ENCODE measurements around the gene MYL12A.
A peak's percentile ranks its signal among the peaks of the same experiment; 100 is the strongest.

Gene MYL12A

DNA sequence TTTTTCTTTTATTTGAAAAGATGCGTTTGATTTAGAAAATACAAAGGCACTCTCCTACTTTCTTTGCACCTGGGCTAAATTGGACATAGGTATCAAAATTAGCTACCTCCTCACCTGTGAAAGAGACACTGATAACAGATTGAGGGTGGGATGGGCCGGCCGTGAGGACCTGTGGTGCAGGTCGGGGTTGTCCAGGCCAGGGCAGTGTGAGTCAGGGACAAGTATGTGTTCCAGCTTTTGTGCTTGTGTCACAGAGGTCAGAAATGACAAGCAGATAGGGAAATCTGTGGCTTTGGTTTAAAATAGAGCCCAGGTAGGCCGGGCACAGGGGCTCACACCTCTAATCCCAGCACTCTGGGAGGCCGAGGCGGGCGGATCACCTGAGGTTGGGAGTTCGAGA lies 36.9 kb downstream of the MYL12A start:
- no peak for DNase-seq

DNA sequence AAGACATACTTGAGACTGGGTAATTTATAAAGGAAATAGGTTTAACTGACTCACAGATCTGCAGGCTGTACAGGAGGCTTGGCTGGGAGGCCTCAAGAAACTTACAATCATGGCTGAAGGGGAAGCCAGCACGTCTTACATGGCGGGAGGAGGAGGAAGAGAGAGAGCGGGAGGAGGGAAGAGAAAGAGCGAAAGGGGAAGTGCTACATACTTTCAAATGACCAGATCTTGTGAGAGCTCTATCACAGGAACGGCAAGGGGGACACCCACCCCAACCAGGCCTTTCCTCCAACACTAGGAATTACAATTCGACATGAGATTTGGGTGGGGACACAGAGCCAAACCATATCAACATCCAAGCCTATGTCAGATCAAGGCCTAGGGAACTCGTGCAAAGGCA lies 38.6 kb downstream of the MYL12A start:
- no peak for DNase-seq

DNA sequence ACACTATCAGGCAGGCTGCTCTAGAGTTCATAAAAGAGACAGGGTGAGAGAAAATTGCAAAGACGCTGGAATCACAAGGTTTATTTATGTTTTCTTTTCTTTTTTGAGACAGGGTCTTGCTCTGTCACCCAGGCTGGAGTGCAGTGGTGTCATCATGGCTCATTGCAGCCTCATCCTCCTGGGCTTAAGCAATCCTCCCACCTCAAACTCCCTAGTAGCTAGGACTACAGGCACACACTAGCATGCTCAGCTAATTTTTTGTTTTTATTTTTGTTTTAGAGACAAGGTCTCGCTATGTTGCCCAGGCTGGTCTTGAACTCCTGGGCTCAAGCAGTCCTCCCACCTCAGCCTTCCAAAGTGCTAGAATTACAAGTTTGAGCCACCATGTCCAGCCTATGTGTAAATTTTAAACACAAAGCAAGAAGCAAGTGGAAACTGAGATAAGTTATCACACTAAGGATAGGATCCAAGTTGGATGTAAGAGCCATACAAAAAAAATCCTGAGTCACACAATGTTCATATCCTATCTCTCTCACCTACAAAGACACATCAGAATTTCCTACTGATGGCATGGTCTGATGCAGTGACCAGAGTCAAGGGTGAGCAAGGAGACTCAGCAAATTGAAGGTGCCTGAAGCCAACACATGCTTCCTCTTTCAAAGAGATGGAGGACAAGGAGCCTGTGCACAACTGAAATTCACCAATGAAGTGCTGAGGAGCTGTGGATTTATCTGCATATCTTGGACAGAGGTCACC lies 45.8 kb downstream of the MYL12A start:
- no peak for DNase-seq

DNA sequence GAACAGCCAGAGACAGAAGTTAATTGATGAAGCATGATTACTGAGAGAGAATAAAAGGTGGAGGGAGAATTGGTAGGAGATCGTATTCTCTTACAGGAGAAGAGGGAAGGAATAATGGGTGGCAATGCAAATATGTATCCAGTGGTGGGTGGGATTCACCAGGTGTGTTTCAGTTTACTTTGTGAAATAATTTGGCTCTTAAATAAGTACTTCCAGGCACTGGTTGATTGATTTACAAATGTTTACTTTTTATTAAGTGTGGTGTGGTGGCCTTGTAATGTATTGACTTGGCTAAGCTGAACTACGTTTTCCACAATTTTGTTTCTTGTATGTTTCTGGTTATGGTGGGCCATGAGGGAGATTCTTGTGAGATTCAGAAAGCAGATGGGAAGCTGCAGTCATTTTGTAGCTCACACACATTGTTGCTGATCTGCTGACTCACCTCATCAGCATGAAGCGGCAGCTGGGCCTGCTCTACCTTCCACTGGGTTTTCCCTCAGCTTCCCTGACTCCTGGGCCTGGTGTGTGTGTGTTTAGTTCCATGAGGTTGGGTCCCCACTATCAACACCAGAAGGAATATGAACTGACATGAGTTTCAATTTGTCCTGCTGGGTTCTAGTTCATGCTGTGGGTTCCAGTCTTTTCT lies 47.0 kb downstream of the MYL12A start:
- DNase-seq: no peak

DNA sequence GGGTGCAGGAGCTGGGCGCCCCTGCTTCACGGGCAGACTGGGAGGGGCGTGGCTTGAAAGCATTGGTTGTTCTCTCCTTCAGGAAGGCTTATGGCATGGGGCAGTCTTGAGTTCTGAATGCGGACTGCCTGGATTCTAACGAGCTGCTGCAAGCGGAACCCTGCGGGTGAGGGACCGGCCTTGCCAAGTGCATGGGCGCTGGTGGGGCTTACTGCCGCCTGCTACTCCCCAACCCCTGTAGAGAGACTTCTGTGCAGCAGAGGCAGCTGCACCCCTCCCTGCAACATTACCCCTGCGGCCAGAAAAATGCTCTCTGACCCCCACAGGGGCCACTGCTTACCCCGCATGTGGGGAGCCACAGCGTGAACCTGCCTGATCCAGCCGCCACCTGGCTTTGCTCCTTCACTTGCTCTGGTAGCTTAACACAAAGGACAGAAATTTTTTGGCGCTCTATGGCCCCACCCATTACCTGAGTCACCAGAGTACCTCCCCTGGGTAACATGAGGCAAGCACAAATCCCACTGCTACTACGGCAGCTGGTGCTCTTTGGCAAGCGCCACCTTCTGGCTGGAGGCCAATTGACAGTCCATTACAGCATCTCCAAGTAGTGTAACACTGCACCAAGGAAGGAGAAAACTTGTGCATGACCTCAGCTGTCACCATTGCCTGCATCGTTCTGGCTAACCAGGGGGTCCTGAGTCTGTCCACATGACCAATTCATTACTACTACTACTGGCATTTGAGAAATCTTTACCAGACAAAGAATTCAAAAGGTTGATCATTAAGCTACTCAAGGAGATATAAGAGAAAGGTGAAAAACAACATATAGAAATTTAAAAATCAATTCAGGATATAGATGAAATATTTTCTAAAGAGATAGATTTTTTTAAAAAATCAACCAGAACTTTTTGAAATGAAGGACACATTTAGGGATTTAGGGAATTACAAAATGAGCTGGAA lies 49.7 kb downstream of the MYL12A start:
- DNase-seq: peak; percentile 87

DNA sequence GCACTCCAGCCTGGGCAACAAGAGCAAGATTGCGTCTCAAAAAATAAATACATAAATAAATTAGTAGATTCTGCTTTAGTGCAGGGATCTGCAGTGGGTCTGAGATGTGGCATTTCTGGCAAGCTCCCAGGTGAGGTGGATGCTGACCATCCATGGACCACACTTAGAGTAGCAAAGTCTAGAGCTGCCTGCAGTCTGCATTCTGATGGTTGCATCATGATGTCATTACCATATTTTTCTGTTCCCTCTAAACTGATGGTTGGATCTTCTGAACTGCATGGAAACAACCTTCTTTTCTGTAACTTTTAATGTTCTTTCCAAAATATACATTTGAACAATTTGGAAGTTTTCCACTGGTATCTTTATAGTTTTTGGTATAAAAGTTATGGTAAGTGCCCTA lies 57.2 kb downstream of the MYL12A start:
- DNase-seq: no peak

DNA sequence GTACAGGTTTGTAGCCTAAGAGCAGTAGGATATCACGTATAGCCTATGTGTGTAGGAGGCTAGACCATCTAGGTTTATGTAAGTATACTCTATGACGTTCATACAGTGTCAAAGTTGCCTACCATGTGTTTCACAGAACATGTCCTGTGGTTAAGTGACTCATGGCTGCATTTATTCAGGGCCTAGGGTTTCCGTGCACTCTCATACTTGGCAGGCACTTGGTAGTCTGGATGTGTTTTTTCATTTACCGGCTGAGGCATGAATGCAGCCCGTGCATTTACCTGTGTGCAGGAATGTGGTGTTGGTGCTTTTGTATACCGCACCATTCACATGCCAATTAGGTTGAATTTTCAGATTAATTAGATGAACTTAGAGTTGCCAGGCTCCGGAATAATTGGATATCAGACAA lies 57.8 kb downstream of the MYL12A start:
- DNase-seq: no peak
